ENCODE measurements around the gene CABCOCO1. TPM values are rescaled to one million over a fixed set of nuclear protein-coding genes. Genes with fewer than 3 reads are reported as not detected.
"Not testable (repeated sequence)": the region's sequence is repeated elsewhere in the genome, so short reads cannot be mapped to it uniquely, and the experiment has no call there.

The CABCOCO1 gene
- total RNA-seq, 1 donor from 2014 or later = not detected

GRCh38 chr10:61698968-61699655 lies 36.4 kb downstream of the CABCOCO1 start:
- DNase-seq (ENCODE audit: low spot score) = no peak
- H3K36me3 Mint-ChIP-seq (ENCODE audit: low read depth) = no peaks in the 10 kb centered on the region
- H3K27ac Mint-ChIP-seq = no peak overlapping the region
- no peak overlapping the region for H3K4me3 Mint-ChIP-seq
- no peaks in the 10 kb centered on the region for H3K9me3 Mint-ChIP-seq
- H3K27me3 Mint-ChIP-seq (ENCODE audit: insufficient read depth) = peaks cover 14% of the 10 kb centered on the region
- no peaks in the 10 kb centered on the region for H3K4me1 Mint-ChIP-seq (ENCODE audit: low read depth)
- intact Hi-C loops (cut with micrococcal nuclease) = no loop called here

- Mint-ChIP-seq H3K4me3 (no peak overlapping the region), H3K27me3 (ENCODE audit: insufficient read depth) (peaks cover 9% of the 10 kb centered on the region), H3K27ac (no peak overlapping the region), H3K9me3 (no peaks in the 10 kb centered on the region), H3K36me3 (ENCODE audit: low read depth) (no peaks in the 10 kb centered on the region), H3K4me1 (ENCODE audit: low read depth) (no peaks in the 10 kb centered on the region)
- DNase-seq (ENCODE audit: low spot score) = no peak
- intact Hi-C loops (cut with micrococcal nuclease) = no loop called here
Observed at GRCh38 chr10:61701055-61701705, 38.5 kb downstream of the CABCOCO1 start.

DNA sequence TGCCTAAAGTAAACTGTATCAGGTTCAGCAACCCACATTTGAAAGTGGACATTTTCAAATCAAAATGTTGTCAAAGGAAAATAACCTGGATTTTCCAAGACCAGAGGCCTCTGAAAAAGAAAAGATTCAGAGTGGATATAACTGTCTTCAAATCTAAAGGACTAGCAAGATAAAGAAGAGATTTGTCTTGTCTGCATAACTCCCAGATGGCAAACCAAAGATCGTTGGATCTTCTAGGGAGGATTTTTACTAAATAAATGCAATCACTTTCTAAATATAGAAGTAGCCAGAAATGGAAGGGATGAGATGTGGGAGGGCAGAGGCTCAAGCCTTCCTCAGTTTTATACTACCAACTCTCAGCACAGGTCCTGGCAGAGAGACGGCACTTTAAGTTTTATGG lies 39.0 kb downstream of the CABCOCO1 start:
- H3K27ac Mint-ChIP-seq = no peak overlapping the region
- intact Hi-C loops (cut with micrococcal nuclease) = no loop called here
- H3K4me3 Mint-ChIP-seq = no peak overlapping the region
- peaks cover 9% of the 10 kb centered on the region for H3K27me3 Mint-ChIP-seq (ENCODE audit: insufficient read depth)
- no peaks in the 10 kb centered on the region for H3K36me3 Mint-ChIP-seq (ENCODE audit: low read depth)
- H3K4me1 Mint-ChIP-seq (ENCODE audit: low read depth) = no peaks in the 10 kb centered on the region
- DNase-seq (ENCODE audit: low spot score) = no peak
- H3K9me3 Mint-ChIP-seq = no peaks in the 10 kb centered on the region

DNA sequence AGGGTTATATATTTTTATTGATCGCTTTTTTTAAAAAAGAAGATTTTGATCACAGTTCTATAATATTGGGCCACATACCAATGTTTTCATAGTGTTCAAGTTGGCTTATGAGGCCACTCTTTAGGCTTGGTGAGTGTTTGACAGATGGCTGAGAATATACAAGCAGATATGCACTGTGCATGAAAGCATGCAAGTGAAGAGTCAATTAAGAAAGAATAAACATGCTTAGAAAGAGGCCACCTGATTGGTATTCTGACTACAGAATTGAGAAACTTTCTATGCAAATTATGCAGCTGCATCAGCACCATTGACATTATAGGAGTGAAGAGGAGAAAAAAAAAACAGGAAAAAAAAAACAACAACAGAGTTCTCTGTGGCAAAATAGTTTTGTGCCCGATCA lies 39.9 kb downstream of the CABCOCO1 start:
- H3K27ac Mint-ChIP-seq = no peak overlapping the region
- no peaks in the 10 kb centered on the region for H3K9me3 Mint-ChIP-seq
- H3K4me3 Mint-ChIP-seq = no peak overlapping the region
- intact Hi-C loops (cut with micrococcal nuclease) = no loop called here
- peaks cover 9% of the 10 kb centered on the region for H3K27me3 Mint-ChIP-seq (ENCODE audit: insufficient read depth)
- H3K36me3 Mint-ChIP-seq (ENCODE audit: low read depth) = no peaks in the 10 kb centered on the region
- no peaks in the 10 kb centered on the region for H3K4me1 Mint-ChIP-seq (ENCODE audit: low read depth)
- DNase-seq (ENCODE audit: low spot score) = no peak

- Mint-ChIP-seq H3K9me3 (no peaks in the 10 kb centered on the region), H3K36me3 (ENCODE audit: low read depth) (no peaks in the 10 kb centered on the region), H3K4me1 (ENCODE audit: low read depth) (no peaks in the 10 kb centered on the region), H3K27ac (no peak overlapping the region), H3K27me3 (ENCODE audit: insufficient read depth) (peaks cover 5% of the 10 kb centered on the region), H3K4me3 (no peak overlapping the region)
- intact Hi-C loops (cut with micrococcal nuclease) = no loop called here
- DNase-seq (ENCODE audit: low spot score) = no peak
Observed at GRCh38 chr10:61705022-61705613, 42.4 kb downstream of the CABCOCO1 start.

- Mint-ChIP-seq H3K27ac (no peak overlapping the region), H3K27me3 (ENCODE audit: insufficient read depth) (peaks cover 5% of the 10 kb centered on the region), H3K4me1 (ENCODE audit: low read depth) (no peaks in the 10 kb centered on the region), H3K36me3 (ENCODE audit: low read depth) (no peaks in the 10 kb centered on the region), H3K4me3 (no peak overlapping the region), H3K9me3 (no peaks in the 10 kb centered on the region)
- DNase-seq (ENCODE audit: low spot score) = no peak
- intact Hi-C loops (cut with micrococcal nuclease) = no loop called here
Observed at GRCh38 chr10:61708846-61709245, 46.1 kb downstream of the CABCOCO1 start.

DNA sequence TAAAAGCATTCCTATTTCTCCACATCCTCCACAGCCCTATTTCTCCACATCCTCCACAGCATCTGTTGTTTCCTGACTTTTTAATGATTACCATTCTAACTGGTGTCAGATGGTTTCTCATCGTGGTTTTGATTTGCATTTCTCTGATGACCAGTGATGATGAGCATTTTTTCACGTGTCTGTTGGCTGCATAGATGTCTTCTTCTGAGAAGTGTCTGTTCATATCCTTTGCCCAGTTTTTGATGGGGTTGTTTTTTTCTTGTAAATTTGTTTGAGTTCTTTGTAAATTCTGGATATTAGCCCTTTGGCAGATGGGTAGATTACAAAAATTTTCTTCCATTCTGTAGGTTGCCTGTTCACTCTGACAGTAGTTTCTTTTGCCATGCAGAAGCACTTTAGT lies 49.4 kb downstream of the CABCOCO1 start:
- H3K36me3 Mint-ChIP-seq (ENCODE audit: low read depth); H3K9me3 Mint-ChIP-seq; H3K4me1 Mint-ChIP-seq (ENCODE audit: low read depth); H3K27ac Mint-ChIP-seq; DNase-seq (ENCODE audit: low spot score); intact Hi-C loops (cut with micrococcal nuclease); H3K27me3 Mint-ChIP-seq (ENCODE audit: insufficient read depth); H3K4me3 Mint-ChIP-seq: not testable (repeated sequence)

DNA sequence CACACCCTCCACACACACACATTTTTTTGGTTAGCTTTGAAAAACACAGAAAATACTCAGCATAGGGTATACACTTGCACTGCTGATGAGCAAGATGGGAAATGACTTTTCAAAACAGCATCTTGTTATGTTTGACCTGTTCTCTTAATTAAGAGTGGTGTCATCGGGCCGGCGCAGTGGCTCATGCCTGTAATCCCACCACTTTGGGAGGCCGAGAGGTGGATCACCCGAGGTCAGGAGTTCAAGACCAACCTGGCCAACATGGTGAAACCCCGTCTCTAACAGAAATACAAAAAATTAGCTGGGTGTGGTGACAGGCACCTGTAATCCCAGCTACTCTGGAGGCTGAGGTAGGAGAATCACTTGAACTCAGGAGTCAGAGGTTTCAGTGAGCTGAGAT lies 56.7 kb downstream of the CABCOCO1 start:
- DNase-seq (ENCODE audit: low spot score); H3K27ac Mint-ChIP-seq; intact Hi-C loops (cut with micrococcal nuclease); H3K4me1 Mint-ChIP-seq (ENCODE audit: low read depth); H3K9me3 Mint-ChIP-seq; H3K4me3 Mint-ChIP-seq; H3K27me3 Mint-ChIP-seq (ENCODE audit: insufficient read depth); H3K36me3 Mint-ChIP-seq (ENCODE audit: low read depth): not testable (repeated sequence)

DNA sequence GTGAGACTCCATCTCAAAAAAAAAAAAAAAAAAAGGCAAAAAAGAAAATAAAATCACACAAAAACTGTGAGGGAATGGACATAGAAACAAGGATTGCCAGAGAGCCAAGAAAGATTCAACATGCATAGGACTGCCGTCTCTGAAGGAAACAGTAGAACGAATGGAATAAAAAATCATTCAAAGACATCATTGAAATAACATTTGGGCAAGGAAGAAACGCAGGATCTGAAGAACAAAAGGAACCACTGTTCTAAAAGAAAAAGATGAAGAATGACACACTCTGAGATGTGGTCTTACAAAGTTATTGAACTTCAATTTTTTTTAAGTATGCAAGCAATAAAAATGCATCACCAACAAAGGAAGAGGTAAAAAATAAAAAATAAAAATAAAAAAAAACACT lies 57.2 kb downstream of the CABCOCO1 start:
- no peaks in the 10 kb centered on the region for H3K4me1 Mint-ChIP-seq (ENCODE audit: low read depth)
- no peak overlapping the region for H3K27ac Mint-ChIP-seq
- peaks cover 2% of the 10 kb centered on the region for H3K27me3 Mint-ChIP-seq (ENCODE audit: insufficient read depth)
- DNase-seq (ENCODE audit: low spot score) = no peak
- no peak overlapping the region for H3K4me3 Mint-ChIP-seq
- H3K9me3 Mint-ChIP-seq = no peaks in the 10 kb centered on the region
- H3K36me3 Mint-ChIP-seq (ENCODE audit: low read depth) = no peaks in the 10 kb centered on the region
- intact Hi-C loops (cut with micrococcal nuclease) = no loop called here

- no peaks in the 10 kb centered on the region for H3K9me3 Mint-ChIP-seq
- no peaks in the 10 kb centered on the region for H3K4me1 Mint-ChIP-seq (ENCODE audit: low read depth)
- intact Hi-C loops (cut with micrococcal nuclease) = no loop called here
- no peak overlapping the region for H3K27ac Mint-ChIP-seq
- DNase-seq (ENCODE audit: low spot score) = no peak
- peaks cover under 1% of the 10 kb centered on the region for H3K27me3 Mint-ChIP-seq (ENCODE audit: insufficient read depth)
- H3K4me3 Mint-ChIP-seq = no peak overlapping the region
- no peaks in the 10 kb centered on the region for H3K36me3 Mint-ChIP-seq (ENCODE audit: low read depth)
Observed at GRCh38 chr10:61721431-61721830, 58.7 kb downstream of the CABCOCO1 start.

DNA sequence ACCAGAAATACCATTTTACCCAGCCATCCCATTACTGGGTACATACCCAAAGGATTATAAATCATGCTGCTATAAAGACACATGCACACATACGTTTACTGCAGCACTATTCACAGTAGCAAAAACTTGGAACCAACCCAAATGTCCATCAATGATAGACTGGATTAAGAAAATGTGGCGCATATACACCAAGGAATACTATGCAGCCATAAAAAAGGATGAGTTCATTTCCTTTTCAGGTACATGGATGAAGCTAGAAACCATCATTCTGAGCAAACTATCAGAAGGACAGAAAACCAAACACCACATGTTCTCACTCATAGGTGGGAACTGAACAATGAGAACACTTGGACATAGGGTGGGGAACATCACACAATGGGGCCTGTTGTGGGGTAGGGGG lies 62.5 kb downstream of the CABCOCO1 start:
- H3K27ac Mint-ChIP-seq; intact Hi-C loops (cut with micrococcal nuclease): not testable (repeated sequence)

DNA sequence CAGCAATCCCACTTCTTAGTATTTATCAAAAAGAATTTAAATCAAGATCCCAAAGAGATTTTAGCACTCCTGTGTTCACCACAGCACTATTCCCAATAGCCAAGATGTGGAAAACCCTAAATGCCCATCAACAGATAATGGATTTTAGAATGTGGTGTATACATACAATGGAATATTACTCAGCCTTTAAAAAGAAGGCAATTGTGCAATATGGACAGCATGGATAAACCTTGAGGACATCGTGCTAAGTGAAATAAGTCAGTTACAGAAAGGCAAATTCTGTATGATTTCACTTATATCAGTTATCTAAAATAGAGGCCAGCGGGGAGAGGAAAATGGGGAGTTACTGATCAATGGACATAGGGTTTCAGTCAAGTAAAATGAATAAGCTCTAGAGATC lies 66.9 kb downstream of the CABCOCO1 start:
- Mint-ChIP-seq H3K36me3 (ENCODE audit: low read depth) (no peaks in the 10 kb centered on the region), H3K27ac (no peak overlapping the region)
- intact Hi-C loops (cut with micrococcal nuclease) = no loop called here

More for the DNA sequence above, 62.5 kb downstream of the CABCOCO1 start:
- not testable (repeated sequence) for H3K4me3 Mint-ChIP-seq; H3K27me3 Mint-ChIP-seq (ENCODE audit: insufficient read depth); H3K9me3 Mint-ChIP-seq; DNase-seq (ENCODE audit: low spot score); H3K4me1 Mint-ChIP-seq (ENCODE audit: low read depth); H3K36me3 Mint-ChIP-seq (ENCODE audit: low read depth)

DNA sequence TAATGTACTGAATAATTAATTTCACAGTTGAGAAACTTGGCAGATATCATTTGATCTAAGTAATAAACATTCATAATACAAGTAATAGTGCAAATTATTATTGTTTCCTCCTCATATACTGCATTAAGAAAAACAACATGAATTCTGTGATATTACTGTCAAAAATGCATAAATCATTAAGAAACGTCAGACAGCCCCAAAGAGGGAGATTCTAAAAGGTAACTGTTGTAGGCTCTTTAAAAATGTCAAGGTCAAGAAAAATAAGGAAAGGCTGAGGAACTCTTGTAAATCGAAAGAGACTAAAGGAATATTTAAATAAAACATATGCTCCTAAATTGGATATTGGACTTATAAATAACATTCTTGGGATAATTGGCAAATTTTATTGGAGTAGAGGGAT lies 67.9 kb downstream of the CABCOCO1 start:
- Mint-ChIP-seq H3K4me3 (no peak overlapping the region), H3K36me3 (ENCODE audit: low read depth) (no peaks in the 10 kb centered on the region), H3K9me3 (no peaks in the 10 kb centered on the region), H3K27me3 (ENCODE audit: insufficient read depth) (peaks cover 22% of the 10 kb centered on the region), H3K27ac (no peak overlapping the region), H3K4me1 (ENCODE audit: low read depth) (no peaks in the 10 kb centered on the region)
- no peak for DNase-seq (ENCODE audit: low spot score)
- intact Hi-C loops (cut with micrococcal nuclease) = no loop called here

More for the DNA sequence above, 66.9 kb downstream of the CABCOCO1 start:
- Mint-ChIP-seq H3K4me3 (no peak overlapping the region), H3K4me1 (ENCODE audit: low read depth) (no peaks in the 10 kb centered on the region), H3K27me3 (ENCODE audit: insufficient read depth) (peaks cover 14% of the 10 kb centered on the region), H3K9me3 (no peaks in the 10 kb centered on the region)
- no peak for DNase-seq (ENCODE audit: low spot score)

Measured in activated T-helper 1 cell treated with anti-CD3 and anti-CD28 coated beads, Interleukin-12 subunit alpha, Interleukin-12 subunit beta, Interleukin-2, Interleukin-4 antibody, amounts not matched to agents 30 ng/mL and 10 ng/mL and 1 ng/mL, durations not matched to agents 14 hours and 24 hours and 36 hours (primary cell).